Measurements from ENCODE around the gene TMEM203.

- no peak for TF ChIP-seq CTCF (IDR thresholded peaks at IDR 0.05)
- no peak for TF ChIP-seq POLR2A (IDR thresholded peaks at IDR 0.05)
These were observed 15.7 kb upstream of the TMEM203 start for GRCh38 chr9:137221095-137221505.
